ENCODE results near the gene UBE2E3.
A peak's percentile ranks its signal among the peaks of the same experiment; 100 is the strongest.
"Not testable (repeated sequence)": the region's sequence is repeated elsewhere in the genome, so short reads cannot be mapped to it uniquely, and the experiment has no call there.

UBE2E3 gene

GRCh38 chr2:181077128-181077709 lies 96.8 kb downstream of the UBE2E3 start:
- peak; percentile 63 for TF ChIP-seq CTCF (IDR thresholded peaks at IDR 0.05; ENCODE audit: insufficient read depth, low read length, poor library complexity, severe bottlenecking)
- Histone ChIP-seq H3K36me3 (ENCODE audit: control insufficient read depth, insufficient read depth, low read length) (no peaks in the 10 kb centered on the region), H3K4me3 (replicated peaks; ENCODE audit: low read depth, low read length) (no peak overlapping the region), H3K27me3 (replicated peaks; ENCODE audit: control insufficient read depth, insufficient read depth, low read length) (no peaks in the 10 kb centered on the region)
- DNase-seq (ENCODE audit: extremely low read depth, insufficient read length), result peak; percentile 31

GRCh38 chr2:181083140-181083539 lies 102.7 kb downstream of the UBE2E3 start:
- H3K4me3 ChIP-seq (replicated peaks; ENCODE audit: low read depth, low read length), result no peak overlapping the region
- no peaks in the 10 kb centered on the region for H3K27me3 ChIP-seq (replicated peaks; ENCODE audit: control insufficient read depth, insufficient read depth, low read length)
- no peak for DNase-seq (ENCODE audit: extremely low read depth, insufficient read length)
- no peaks in the 10 kb centered on the region for H3K36me3 ChIP-seq (ENCODE audit: control insufficient read depth, insufficient read depth, low read length)
- no peak for TF ChIP-seq CTCF (IDR thresholded peaks at IDR 0.05; ENCODE audit: insufficient read depth, low read length, poor library complexity, severe bottlenecking)

- no peak overlapping the region for H3K4me3 ChIP-seq (replicated peaks; ENCODE audit: low read depth, low read length)
- H3K36me3 ChIP-seq (ENCODE audit: control insufficient read depth, insufficient read depth, low read length), result no peaks in the 10 kb centered on the region
- no peak for TF ChIP-seq CTCF (IDR thresholded peaks at IDR 0.05; ENCODE audit: insufficient read depth, low read length, poor library complexity, severe bottlenecking)
- DNase-seq (ENCODE audit: extremely low read depth, insufficient read length), result no peak
- H3K27me3 ChIP-seq (replicated peaks; ENCODE audit: control insufficient read depth, insufficient read depth, low read length), result no peaks in the 10 kb centered on the region
Measured at GRCh38 chr2:181085734-181086133, 105.3 kb downstream of the UBE2E3 start.

GRCh38 chr2:181091920-181092319 lies 111.5 kb downstream of the UBE2E3 start:
- not testable (repeated sequence) for H3K36me3 ChIP-seq (ENCODE audit: control insufficient read depth, insufficient read depth, low read length); H3K27me3 ChIP-seq (replicated peaks; ENCODE audit: control insufficient read depth, insufficient read depth, low read length); H3K4me3 ChIP-seq (replicated peaks; ENCODE audit: low read depth, low read length); DNase-seq (ENCODE audit: extremely low read depth, insufficient read length)

GRCh38 chr2:181095486-181095885 lies 115.1 kb downstream of the UBE2E3 start:
- DNase-seq (ENCODE audit: extremely low read depth, insufficient read length), result no peak
- H3K4me3 ChIP-seq (replicated peaks; ENCODE audit: low read depth, low read length), result no peak overlapping the region
- H3K36me3 ChIP-seq (ENCODE audit: control insufficient read depth, insufficient read depth, low read length), result no peaks in the 10 kb centered on the region
- no peak for TF ChIP-seq CTCF (IDR thresholded peaks at IDR 0.05; ENCODE audit: insufficient read depth, low read length, poor library complexity, severe bottlenecking)
- no peaks in the 10 kb centered on the region for H3K27me3 ChIP-seq (replicated peaks; ENCODE audit: control insufficient read depth, insufficient read depth, low read length)

GRCh38 chr2:181103659-181104058 lies 123.3 kb downstream of the UBE2E3 start:
- no peak for TF ChIP-seq CTCF (IDR thresholded peaks at IDR 0.05; ENCODE audit: insufficient read depth, low read length, poor library complexity, severe bottlenecking)
- no peaks in the 10 kb centered on the region for H3K27me3 ChIP-seq (replicated peaks; ENCODE audit: control insufficient read depth, insufficient read depth, low read length)
- no peaks in the 10 kb centered on the region for H3K36me3 ChIP-seq (ENCODE audit: control insufficient read depth, insufficient read depth, low read length)
- H3K4me3 ChIP-seq (replicated peaks; ENCODE audit: low read depth, low read length), result no peak overlapping the region
- DNase-seq (ENCODE audit: extremely low read depth, insufficient read length), result no peak

Measured in GM06990 (cell line).